Measurements from ENCODE around the gene AADAT.
"Not testable (repeated sequence)": the region's sequence is repeated elsewhere in the genome, so short reads cannot be mapped to it uniquely, and the experiment has no call there.

AADAT gene

DNA sequence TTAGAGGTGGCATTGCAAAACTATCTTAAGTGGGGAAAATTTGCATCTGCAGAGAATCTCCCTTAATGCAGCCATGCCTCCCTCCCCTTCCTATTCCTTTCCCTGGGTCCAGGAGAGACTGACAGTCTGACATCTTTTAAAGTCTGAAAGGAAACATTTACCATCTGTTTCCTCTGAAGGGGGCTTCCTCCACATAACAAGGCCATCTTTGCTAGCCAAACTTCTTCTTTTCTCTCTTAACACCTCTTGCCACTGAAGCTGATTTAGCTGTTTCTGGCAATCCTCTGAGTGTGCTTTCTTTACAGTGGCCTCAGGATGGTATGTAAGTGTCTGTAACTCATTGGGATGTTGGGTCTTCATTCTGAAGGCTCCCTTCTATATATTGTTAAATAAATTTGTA is 34.6 kb upstream of the AADAT start:
- no peak overlapping the region for H3K4me3 ChIP-seq (ENCODE audit: low read depth, low read length)
- no peak for TF ChIP-seq CTCF (IDR thresholded peaks at IDR 0.05; ENCODE audit: low read depth, low read length)

DNA sequence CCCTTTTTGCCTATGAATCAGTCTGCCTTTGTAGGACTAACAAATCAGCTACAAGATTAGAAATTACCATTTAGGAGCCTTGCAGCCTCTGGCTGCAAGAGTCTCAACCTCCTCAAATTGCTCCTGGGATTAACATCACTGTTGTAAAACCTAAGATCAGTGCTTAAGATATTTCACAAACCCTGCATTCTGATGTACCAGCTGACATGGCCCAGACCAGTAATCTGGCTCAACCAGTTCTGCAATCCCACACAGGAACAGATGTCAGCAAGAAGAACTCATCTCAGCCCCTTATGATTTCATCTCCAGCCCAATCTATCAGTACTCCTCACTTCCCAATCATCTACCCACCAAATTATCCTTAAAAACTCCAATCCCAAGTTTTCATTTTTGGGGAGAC is 32.5 kb upstream of the AADAT start:
- no peak for TF ChIP-seq CTCF (IDR thresholded peaks at IDR 0.05; ENCODE audit: low read depth, low read length)
- no peak overlapping the region for H3K4me3 ChIP-seq (ENCODE audit: low read depth, low read length)

DNA sequence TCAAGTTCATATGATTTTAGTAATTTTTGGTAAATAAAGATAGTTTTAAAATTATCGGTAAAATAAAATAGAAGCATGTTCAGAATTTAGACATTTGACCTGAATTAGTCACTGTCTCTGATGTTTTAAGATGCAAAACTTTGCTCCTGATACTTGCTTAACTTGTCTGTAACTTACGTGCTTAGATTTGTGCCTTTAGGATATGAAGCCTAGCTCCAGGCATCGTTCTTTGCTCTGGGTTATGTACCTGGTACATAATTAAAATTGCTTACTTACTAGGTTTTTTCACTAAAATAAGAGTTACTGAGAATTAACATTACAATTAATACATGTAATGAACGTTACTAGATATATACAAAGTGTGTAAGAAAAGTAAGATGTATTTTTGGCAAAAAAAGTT is 24.9 kb upstream of the AADAT start:
- no peak for TF ChIP-seq CTCF (IDR thresholded peaks at IDR 0.05; ENCODE audit: low read depth, low read length)
- no peak overlapping the region for H3K4me3 ChIP-seq (ENCODE audit: low read depth, low read length)

- H3K4me3 ChIP-seq (ENCODE audit: low read depth, low read length), result not testable (repeated sequence)
These were observed 24.4 kb upstream of the AADAT start for GRCh38 chr4:170114183-170114582.

GRCh38 chr4:170111546-170111945 is 21.8 kb upstream of the AADAT start:
- TF ChIP-seq CTCF (IDR thresholded peaks at IDR 0.05; ENCODE audit: low read depth, low read length), result no peak

GRCh38 chr4:170111085-170111484 is 21.3 kb upstream of the AADAT start:
- no peak overlapping the region for H3K4me3 ChIP-seq (ENCODE audit: low read depth, low read length)

More at GRCh38 chr4:170111546-170111945, 21.8 kb upstream of the AADAT start:
- no peak overlapping the region for H3K4me3 ChIP-seq (ENCODE audit: low read depth, low read length)

DNA sequence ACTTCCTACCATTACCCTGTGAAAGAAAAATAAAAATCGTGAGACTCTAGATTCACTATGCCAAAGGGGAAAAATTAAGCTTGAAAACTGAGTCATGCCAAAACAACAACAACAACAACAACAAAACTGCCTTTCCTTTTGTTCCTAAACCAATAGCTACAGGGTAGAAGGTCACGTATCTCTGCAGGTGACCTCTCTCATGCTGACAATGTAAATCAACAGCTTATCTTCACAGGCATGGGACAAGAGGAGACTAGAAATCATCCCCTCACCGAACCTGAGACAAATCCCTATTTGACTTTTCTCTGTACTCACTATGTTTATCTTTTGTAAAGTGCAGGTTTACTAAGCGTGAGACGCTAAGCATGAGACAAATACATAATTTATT is 20.5 kb upstream of the AADAT start:
- H3K4me3 ChIP-seq (ENCODE audit: low read depth, low read length), result no peak overlapping the region
- no peak for TF ChIP-seq CTCF (IDR thresholded peaks at IDR 0.05; ENCODE audit: low read depth, low read length)

More at GRCh38 chr4:170111085-170111484, 21.3 kb upstream of the AADAT start:
- no peak for TF ChIP-seq CTCF (IDR thresholded peaks at IDR 0.05; ENCODE audit: low read depth, low read length)

DNA sequence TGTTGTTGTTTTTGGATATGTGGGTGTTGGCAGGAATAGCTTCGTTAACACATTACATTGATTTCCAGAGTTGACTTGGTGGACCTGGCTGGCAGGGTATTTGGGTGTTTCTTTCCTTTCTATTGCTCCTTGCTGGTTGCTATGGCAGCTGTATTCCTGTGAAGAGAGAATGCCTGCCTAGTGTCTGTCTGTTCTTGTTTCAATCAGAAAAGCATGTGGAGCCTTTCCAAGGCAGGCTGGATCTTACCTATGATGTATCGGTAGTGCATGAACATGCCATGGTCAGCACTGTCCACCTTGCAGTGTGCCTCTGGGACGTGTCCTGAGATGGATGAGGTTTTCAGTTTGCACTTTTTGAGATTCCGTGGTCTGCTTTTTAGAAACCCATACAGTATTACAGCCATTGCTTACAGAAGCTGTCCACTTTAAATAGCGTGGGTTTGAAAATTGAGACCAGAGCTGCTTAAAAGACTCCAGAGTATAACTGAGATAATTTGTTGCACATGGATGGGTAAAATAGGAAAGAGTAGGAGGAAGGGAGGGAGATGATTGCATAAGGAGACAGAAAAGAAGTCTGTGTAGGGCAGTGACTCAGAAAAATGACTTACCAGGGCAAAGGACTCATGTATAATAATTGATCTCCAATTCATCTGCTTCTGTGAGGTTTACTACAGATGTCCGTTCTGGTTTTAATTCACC is 20.0 kb upstream of the AADAT start:
- no peak overlapping the region for H3K4me3 ChIP-seq (ENCODE audit: low read depth, low read length)
- no peak for TF ChIP-seq CTCF (IDR thresholded peaks at IDR 0.05; ENCODE audit: low read depth, low read length)

Measured in WI38 (cell line).